GM21515 (cell line): ENCODE data around the gene NDUFB11.

Experiments
- ATAC-seq: cut with Tn5 transposase; IDR thresholded peaks from one replicate; pipeline ENCODE4 v1.9.1; 2021; ENCODE audit not compliant: unreplicated experiment

The NDUFB11 gene

GRCh38 chrX:47174846-47175587 is 30.5 kb upstream of the NDUFB11 start:
- ATAC-seq, result no peak

GRCh38 chrX:47174376-47174775 is 29.9 kb upstream of the NDUFB11 start:
- ATAC-seq, result no peak

- ATAC-seq, result no peak
These were observed 28.7 kb upstream of the NDUFB11 start for GRCh38 chrX:47172971-47173792.

- no peak for ATAC-seq
These were observed 28.0 kb upstream of the NDUFB11 start for GRCh38 chrX:47172549-47172948.

- no peak for ATAC-seq
These were observed 27.5 kb upstream of the NDUFB11 start for GRCh38 chrX:47171996-47172395.

GRCh38 chrX:47170861-47171692 is 26.6 kb upstream of the NDUFB11 start:
- ATAC-seq, result no peak

- no peak for ATAC-seq
These were observed 25.4 kb upstream of the NDUFB11 start for GRCh38 chrX:47169726-47170515.

- ATAC-seq, result no peak
These were observed 24.8 kb upstream of the NDUFB11 start for GRCh38 chrX:47169273-47169672.

GRCh38 chrX:47168495-47169073 is 24.1 kb upstream of the NDUFB11 start:
- no peak for ATAC-seq

- ATAC-seq, result no peak
These were observed 21.6 kb upstream of the NDUFB11 start for GRCh38 chrX:47166126-47166525.

- ATAC-seq, result no peak
These were observed 19.9 kb upstream of the NDUFB11 start for GRCh38 chrX:47164420-47164819.

GRCh38 chrX:47162927-47163583 is 18.6 kb upstream of the NDUFB11 start:
- no peak for ATAC-seq

- ATAC-seq, result no peak
These were observed 16.3 kb upstream of the NDUFB11 start for GRCh38 chrX:47160781-47161180.

GRCh38 chrX:47158781-47159180 is 14.3 kb upstream of the NDUFB11 start:
- no peak for ATAC-seq

- no peak for ATAC-seq
These were observed 13.6 kb upstream of the NDUFB11 start for GRCh38 chrX:47158131-47158530.

- ATAC-seq, result no peak
These were observed 12.4 kb upstream of the NDUFB11 start for GRCh38 chrX:47156611-47157520.

GRCh38 chrX:47151435-47151834 is 6.9 kb upstream of the NDUFB11 start:
- ATAC-seq, result no peak

- no peak for ATAC-seq
These were observed 4.4 kb upstream of the NDUFB11 start for GRCh38 chrX:47148946-47149345.
